GM18868 (cell line): ENCODE data around the gene ENTREP3.
"Not testable (repeated sequence)": the region's sequence is repeated elsewhere in the genome, so short reads cannot be mapped to it uniquely, and the experiment has no call there.

Experiments used
- ATAC-seq: cut with Tn5 transposase; IDR thresholded peaks from one replicate; pipeline ENCODE4 v1.9.1; 2021; ENCODE audit warnings: mild to moderate bottlenecking, moderate library complexity; ENCODE audit not compliant: unreplicated experiment

Gene ENTREP3

GRCh38 chr1:155251566-155251965 lies 3.7 kb downstream of the ENTREP3 start:
- no peak for ATAC-seq

DNA sequence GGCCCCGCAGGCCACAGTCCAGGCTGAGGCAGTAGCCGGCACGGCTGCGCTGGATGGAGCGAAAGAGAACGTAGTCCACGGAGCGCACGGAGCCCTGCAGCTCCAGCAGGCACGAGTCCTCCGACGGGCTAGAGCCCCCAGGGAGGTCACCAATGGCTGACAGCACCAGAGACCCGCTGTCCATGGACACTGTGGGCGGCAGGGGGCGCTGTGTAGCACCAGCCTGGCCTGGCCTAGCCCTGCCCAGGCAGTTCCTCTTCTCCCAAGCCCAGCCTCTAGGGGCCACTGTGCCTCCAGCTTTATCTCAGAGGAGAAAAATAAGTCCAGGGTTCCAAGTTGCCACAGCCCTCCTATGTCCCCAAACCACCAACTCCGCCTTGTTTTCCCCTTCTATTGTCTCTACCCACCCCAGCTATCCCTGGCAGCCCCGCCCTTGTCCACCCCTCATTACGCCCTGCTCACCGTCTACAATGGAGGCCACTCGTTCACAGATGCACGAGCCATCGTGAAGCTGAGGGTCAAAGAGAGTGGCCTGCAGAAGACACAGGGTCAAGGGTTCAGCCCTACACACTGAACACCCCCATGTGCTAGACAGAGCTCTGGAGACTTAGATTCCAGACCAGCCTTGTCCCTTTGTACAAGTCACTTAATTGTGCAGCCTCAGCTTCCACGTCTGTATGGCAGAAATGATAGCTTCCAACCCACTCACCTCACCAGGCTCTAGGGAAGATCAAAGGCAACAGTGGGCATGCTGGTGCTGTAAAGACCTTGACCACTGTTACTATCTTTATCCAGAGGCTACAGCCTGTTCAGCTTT lies 4.4 kb downstream of the ENTREP3 start:
- peak; percentile 90 for ATAC-seq

- ATAC-seq: peak; percentile 9
Observed at GRCh38 chr1:155250246-155250632, 5.0 kb downstream of the ENTREP3 start.

DNA sequence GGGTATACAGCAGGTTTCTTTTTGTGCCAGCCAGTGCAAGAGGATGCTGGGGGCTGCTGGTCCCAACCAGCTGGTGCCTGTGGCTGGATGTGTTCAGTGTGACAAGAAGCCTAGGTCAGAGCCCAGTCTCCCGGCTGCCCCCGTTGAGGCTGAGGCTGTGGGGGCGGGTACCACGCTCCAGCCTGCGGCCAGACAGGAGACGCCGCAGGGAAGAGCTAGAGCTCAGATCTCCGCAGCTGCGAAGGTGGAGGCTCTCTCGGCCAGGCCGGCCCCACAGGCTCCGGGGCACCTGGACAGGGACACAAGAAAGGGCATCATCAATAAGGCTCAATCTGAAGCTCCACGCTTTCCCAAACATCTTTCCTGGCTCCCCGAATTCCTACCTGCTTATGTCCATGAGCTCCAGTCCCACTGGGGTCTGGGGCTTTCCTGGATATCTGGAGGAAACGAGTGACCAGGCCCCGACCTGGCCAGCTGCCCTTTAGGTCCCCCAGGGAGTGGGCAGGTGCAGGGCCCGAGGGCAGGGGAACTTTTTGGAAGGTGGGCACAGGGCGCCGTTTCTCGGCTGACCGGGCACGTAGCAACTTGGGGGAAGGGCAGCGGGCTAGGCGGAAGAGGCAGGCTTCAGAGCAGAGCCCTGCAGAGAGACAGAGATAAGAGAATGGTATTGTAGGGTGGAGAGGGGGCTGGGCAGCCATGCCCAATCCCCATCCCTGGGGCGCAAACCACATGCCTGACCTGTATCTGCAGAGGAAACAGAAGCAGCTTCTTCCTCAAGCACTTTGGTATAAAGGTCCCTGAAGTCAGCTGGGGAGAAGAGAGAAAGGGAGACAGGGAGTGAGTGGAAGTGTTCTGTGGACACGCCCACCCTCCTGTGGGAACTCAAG lies 7.4 kb downstream of the ENTREP3 start:
- ATAC-seq: no peak

GRCh38 chr1:155246796-155247195 lies 8.5 kb downstream of the ENTREP3 start:
- not testable (repeated sequence) for ATAC-seq

GRCh38 chr1:155245163-155245524 lies 10.1 kb downstream of the ENTREP3 start:
- ATAC-seq: peak; percentile 4

GRCh38 chr1:155244368-155245162 lies 10.7 kb downstream of the ENTREP3 start:
- ATAC-seq: peak; percentile 89

DNA sequence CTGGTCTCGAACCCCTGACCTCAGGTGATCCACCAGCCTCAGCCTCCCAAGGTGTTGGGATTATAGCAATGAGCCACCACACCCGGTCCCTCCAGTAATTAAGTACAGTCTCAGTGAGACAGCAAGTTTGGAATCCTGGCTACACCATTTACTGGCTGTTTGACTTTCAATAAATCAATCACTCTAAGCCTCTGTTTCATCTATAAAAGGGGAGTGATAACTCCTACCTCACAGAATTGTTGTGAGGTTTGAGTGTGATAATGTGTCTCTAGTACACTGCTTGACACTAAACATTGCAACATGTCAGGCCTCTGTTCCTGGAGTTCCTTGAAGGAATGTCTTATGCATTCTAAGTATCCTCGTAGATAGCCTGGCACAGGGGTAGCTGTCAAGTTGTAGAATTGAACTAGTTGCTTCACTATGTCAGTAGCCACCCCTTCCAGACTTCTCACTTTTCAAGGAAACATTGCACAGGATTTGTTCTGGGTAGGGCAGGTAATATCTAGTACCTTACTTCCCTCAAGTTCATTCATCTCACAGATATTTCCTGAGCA lies 12.4 kb downstream of the ENTREP3 start:
- ATAC-seq: no peak

DNA sequence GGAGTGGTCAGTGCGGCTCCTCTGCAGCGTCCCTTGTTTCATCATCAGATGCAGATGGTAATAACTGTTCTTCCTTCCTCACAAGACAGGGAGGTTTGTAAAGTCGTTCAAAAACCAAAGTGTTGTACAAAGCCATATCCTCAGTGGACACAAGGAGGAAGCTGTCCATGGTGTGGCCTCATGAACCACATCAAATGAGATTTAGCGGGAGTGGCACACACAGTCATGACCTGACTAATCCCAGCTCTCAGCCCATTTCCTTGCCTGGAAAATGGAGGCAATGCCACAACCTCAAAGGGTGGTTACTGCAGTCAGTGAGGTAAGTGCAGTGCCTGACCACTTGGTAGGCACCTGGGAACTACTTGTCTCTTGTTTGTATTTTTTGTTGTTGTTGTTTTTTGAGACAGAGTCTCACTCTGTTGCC lies 13.4 kb downstream of the ENTREP3 start:
- ATAC-seq: no peak

GRCh38 chr1:155241069-155241679 lies 14.1 kb downstream of the ENTREP3 start:
- peak; percentile 33 for ATAC-seq

- no peak for ATAC-seq
Observed at GRCh38 chr1:155236451-155236850, 18.8 kb downstream of the ENTREP3 start.

DNA sequence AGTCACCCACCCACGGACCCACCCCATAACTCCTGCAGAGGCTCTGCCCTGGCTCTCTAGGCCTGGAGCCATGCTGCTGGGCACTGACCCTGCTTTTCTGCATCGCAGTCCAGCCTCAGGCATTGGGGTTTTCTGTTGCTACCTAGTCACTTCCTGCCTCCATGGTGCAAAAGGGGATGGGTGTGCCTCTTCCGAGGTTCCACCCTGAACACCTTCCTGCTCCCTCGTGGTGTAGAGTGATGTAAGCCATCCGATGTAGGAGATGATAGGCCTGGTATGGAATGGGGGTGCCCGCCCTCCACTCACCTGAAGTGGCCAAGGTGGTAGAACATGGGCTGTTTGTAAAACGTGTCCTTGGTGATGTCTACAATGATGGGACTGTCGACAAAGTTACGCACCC lies 19.9 kb downstream of the ENTREP3 start:
- not testable (repeated sequence) for ATAC-seq

GRCh38 chr1:155233502-155233901 lies 21.8 kb downstream of the ENTREP3 start:
- ATAC-seq: not testable (repeated sequence)

DNA sequence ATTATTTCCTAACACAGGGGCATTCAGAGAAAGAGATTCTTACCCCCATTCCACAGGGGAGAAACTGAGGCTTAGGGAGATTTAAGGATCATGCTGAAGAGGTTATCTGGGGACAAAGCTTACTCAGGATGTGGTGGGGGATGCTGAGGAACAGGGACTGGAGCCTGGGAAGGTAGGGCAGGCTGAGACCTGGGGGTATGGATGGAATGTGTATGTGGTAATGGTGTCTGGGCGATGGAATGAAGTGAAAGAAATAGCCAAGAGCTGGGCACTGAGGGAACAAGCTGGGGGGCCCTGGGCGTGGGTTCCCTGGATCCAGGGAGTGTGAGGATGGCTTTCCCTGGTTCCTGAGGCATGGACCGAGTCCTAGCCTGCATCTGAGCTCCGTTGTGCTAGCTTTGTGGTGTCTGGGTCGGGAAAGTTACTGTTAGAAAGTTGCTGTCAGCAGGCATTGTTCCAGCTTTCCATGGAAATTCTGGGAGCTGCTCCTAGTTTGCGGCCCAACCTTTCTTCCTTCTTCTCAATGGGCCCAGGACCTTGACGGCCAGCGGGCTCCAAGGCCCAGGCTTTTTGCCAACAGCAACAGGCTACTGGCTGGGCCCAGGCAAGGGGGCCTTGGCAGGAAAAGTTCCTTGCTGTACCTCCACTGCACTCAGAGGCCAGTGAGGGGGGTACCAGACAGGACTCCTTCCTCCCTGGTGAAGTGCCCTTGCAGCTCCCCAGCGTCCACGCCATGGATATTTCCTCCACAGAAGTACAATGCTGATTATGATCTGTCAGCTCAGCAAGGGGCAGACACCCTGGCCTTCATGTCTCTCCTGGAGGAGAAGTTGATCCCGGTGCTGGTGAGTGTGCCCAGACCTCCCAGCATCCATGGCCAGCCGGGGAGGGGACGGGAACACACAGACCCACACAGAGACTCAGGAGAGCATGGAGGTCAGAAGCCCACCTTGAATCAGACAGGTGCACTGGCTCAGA lies 23.0 kb downstream of the ENTREP3 start:
- not testable (repeated sequence) for ATAC-seq

- ATAC-seq: not testable (repeated sequence)
Observed at GRCh38 chr1:155231302-155231701, 24.0 kb downstream of the ENTREP3 start.

DNA sequence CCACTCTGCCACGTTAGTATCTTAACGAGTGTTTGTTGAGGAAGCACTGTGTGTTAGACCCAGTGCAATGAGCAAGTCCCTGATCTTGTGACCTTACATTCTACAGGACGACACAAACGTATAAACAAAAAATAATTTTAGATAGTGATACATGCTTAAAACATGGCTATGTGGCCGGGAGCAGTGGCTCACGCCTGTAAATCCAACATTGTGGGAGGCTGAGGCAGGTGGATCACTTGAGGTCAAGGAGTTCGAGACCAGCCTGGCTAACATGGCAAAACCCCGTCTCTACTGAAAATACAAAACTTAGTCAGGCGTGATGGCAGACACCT lies 27.2 kb downstream of the ENTREP3 start:
- no peak for ATAC-seq

DNA sequence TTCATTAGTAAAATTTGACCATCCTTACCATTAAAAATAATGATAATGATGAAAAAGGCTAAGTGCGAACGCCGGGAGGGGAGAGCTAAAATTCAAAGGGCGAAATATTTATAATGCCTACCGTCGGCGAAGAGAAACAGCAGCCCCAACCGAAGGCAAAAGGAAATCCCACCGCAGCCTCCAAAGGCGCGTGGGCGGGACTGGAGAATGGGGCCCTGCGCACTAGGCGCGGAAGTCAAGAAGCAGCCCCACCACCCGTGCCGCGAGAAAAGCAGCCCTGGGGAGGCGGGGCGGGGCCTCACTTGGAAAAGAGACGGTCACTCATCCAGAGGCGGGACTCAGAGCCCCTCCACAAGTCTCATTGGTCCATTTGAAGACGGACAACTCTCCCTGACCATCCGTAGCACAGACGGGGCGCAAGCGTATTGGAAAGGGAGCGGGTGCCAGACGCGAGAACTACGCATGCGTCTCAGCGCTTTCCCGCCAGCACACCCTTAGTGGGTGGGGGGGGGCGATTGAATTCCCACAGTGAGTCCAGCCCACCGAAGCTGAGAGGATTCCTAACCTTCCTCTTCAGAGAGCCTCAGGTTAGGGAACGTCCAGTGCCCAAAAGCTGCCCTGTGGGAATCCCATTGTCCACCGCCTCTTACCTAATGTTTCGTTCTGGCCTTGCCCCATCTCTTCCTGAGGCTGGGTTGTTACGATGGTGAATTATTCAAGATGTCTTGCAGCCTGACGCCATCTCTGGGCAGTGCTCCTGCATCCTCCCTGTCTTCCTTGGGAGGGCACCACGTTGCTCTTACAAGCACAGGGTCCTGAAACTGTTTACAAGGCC lies 27.8 kb downstream of the ENTREP3 start:
- peak; percentile 86 for ATAC-seq

DNA sequence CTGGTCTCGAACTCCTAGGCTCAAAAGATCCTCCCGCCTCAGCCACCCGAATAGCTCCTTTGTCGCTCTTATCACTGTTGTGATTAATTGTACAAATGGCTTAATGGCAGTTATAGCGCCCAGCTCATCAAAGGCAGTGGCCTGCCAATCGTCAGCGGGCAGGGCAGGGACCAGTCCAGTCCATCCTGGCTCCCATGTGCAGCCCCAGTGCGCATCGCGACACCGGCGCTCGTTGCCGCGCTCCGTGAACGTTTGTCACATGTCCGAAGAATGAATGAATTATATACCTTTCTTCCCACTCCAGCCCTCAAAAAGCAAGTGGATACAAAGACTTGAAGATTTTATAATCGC lies 28.4 kb downstream of the ENTREP3 start:
- ATAC-seq: no peak
